Stimulated activated CD8-positive, alpha-beta memory T cell treated with anti-CD3 and anti-CD28 coated beads, Interleukin-2, amount 100 ng/mL, for 1 hour (primary cell): ENCODE data around the gene PAX7.

ENCODE experiments used
- DNase-seq, 2 donors: peaks; one replicate each; pipeline ENCODE4 v3.0.0-alpha.2; 2020; ENCODE audit warnings: low read depth in 2 of 2

The PAX7 gene

DNA sequence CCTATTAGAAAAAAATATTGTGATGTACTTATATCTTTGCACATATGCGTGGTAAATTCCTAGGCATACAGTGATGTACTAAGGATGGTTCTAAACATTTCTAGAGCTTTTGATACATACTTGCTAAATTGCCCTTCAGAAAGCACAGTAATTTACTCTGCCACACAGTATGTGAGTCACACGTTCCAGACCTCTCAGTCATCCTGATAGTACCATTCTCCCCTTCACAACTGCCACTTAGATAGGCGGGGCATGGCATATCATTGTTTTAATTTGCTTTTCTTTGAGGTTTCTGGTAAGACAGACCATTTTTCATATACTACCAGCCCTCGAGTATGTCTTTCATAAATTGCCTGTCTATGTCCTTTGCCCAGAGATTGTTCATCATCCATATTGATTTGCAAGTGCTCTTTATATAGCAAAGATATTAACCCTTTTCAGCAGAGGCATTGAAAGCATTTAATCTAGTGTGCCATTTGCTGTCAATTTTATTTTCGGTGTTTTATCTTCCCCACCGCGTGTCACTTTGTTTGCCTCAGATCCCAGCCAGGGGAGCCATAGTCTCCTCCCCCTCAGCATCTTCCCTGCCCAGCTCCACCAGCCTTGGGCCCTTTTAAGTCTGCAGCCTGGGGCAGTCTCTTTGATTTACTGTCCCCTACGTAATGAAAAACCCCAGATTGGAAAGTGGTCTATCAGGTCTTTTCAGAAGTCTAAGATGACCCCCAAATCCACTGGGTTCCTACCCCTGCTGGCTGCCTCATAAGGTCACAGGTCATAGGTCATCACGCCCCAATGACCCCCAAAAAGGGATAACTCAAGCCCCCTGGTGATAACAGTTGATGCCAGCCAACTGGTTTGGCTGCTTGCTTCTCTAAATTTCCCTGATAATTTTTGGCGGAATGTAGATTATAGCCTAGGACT lies 11.8 kb upstream of the PAX7 start:
- DNase-seq = no peak

DNA sequence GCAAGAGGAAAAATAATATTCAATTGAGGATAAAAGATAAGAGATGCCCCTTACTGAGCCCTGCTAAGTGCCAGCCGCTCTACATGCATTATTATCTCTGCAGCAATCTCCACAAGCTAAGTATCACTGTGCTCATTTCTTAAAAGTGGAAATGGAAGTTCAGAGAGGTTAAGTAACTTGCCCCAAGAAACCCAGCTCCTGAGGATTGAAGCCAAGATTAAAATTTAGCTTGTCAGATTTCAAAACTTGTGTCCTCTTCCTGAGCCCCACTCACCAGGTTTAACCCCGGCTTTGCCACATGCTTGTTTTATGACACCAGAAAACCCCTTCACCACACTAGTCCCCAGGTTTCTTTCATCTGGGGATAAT lies 11.2 kb upstream of the PAX7 start:
- DNase-seq = no peak

DNA sequence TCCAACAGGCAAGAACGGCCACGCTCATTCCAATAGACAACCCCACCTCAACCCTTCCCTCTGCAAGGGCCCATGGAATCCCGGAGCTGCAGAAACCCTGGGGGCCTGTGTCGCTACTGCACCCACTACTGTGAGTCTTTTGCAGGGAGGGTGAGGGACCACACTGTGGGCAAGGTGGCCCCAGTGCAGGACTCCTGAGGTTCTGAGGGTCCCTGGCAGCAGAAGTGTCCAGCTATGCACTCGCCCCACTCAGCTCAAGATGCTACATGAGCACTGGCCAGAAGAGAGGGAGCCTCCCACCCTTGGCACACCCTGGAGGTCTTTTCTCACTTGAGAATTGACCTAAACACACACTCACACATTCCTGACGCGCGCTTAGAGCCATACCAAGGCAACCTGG lies 2.1 kb upstream of the PAX7 start:
- no peak for DNase-seq

- no peak for DNase-seq
Observed at GRCh38 chr1:18629659-18630510, 761 bp upstream of the PAX7 start.

- no peak for DNase-seq
Observed at GRCh38 chr1:18631496-18632217, 1.0 kb downstream of the PAX7 start.

- no peak for DNase-seq
Observed at GRCh38 chr1:18632218-18632588, 1.6 kb downstream of the PAX7 start.

DNA sequence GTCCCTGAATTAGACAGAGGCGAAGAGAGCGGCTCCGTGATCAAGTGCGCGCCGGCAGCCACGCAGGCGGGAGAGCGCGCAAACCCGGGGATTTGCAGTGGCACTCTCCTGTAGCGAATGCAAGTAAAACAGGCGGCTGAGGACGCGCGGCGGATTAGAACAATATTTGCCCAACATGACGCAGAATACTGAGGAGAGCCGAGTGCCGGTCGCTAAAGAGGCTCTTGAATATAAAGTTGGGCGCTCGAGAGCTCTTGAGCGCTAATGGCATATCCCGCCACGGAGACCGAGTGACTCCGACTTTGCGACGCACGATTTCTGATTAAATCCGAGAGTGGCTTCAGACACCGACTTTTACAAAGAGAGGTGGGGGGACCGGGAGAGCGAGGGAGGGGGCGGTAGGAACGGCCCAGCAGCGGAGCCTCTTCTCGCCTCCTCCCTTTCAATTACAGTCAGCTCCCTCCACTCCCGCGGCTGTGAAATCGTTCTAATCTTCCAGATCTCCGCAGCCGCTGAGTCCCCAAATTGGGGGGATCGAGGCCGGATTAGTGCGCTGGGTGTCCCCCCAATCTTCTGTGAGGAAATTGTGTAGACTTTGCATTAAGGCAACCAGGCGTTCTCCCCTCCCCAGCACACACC lies 2.3 kb downstream of the PAX7 start:
- no peak for DNase-seq

GRCh38 chr1:18633422-18634155 lies 2.9 kb downstream of the PAX7 start:
- DNase-seq = no peak

DNA sequence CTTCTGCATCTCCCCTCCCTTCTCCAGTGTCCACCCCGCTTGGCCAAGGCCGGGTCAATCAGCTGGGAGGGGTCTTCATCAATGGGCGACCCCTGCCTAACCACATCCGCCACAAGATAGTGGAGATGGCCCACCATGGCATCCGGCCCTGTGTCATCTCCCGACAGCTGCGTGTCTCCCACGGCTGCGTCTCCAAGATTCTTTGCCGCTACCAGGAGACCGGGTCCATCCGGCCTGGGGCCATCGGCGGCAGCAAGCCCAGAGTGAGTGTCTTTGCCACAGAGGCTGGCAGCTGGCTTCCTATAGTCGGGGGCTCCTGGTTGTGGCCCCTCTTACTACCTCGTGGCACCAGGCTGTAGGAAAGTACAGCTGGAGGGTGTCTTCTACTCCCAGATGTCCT lies 3.6 kb downstream of the PAX7 start:
- no peak for DNase-seq

GRCh38 chr1:18635070-18635577 lies 4.5 kb downstream of the PAX7 start:
- no peak for DNase-seq

DNA sequence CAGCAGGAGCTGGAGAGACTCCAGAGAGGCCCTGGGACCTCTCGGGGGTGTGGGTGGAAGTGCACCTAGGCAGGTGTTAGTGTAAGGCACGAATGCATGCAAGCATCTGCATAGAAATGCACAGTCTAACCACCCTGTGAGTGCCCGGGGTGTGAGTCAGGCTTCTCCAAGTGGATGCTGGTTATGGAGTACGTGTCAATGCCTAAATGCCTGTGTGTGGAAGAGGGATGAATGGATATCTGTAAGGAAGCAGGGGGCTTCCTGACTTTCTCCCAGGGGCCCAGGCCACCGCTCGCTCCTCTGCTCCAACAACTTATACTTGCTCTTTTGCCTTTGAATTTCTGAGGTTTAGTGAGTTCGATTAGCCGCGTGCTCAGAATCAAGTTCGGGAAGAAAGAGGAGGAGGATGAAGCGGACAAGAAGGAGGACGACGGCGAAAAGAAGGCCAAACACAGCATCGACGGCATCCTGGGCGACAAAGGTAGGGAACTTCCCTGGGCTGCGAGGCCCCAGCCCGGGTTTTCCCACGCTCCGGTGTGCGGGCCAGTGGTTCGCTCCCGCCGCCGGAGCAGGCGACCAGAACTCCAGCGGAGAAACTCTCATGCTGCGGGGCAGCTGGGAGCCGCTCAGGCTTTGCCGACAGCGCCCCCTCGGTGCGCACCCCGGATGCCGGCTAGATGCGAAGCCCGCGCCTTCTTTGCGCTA lies 5.4 kb downstream of the PAX7 start:
- DNase-seq = no peak

- DNase-seq = no peak
Observed at GRCh38 chr1:18636596-18637508, 6.2 kb downstream of the PAX7 start.

GRCh38 chr1:18637511-18637960 lies 6.9 kb downstream of the PAX7 start:
- no peak for DNase-seq

DNA sequence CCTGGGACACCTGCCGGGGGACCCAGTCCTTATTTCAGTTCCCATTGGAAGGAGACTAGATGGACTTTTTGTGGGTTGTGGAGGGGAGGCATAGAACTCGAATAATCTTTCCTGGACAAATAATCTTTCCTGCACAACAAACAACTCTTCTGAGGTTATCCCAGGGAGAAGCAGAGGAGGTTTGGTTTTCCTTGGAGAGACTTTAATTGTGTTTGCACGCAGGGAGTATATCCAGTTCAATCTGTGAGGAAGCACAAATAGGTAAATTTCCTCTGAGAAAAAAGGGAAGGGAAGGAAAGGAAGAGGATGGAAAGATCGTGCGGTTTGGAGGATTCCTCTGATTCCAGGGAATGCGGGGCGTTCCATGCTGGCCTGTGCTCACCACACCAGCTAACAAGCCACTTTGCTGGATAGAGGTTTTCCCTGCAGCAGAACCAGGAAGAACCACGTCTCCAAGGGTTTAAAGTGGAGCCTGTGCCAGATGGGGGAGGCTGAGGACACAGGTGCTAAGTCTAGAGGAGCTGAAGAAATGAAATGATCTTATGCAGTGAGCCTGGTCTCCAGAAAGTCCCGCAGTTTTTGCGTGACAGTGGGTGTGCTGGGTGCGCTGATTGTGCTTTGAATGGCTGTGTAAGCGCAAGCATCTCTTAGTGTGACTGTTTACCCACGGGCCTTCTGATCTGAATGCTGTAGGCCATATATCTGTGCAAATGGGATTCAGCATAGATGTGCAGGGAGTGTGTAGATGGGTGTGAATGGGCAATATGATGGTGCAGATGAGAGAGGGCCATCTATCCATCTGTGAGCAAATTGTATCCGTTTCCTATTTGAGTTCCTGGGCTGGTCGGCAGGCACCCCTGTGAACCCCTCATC lies 7.6 kb downstream of the PAX7 start:
- DNase-seq = no peak

- no peak for DNase-seq
Observed at GRCh38 chr1:18638835-18639364, 8.3 kb downstream of the PAX7 start.

DNA sequence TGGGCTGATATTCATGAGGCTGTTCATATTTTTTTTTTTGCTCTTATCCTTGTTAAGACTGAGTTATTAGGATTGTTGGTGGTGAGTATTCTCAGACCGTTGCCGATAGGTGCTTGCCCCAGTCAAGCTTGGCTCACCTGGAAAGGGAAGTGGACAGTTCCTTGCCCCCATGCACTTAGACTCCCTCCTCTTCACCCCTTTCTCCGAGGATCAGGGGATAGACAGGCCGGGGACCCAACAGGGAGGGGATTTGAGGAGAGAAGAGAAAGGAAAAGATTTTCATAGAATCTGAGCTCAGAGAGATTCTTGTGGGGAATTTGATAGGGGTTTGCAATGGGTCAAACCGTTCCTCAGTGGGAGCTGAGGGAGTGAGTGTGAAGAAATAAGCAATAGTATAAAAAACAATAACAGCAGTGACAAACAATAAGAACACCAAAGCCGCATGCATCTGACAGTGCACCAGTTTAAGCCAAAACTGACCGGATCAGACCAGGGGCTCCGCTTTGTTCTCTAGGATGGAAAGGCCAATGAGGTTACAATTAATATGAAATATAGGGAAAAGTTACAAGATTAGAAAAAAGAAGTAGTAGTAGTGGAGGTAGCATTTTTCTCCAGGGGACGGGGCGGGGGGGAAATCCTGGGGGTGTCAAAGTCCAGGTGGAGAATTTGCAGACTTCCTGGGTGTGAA lies 8.9 kb downstream of the PAX7 start:
- DNase-seq = no peak
